Stomach smooth muscle (tissue), 2 donors: ENCODE data around the gene ETS1.

Source experiments
- H3K27ac ChIP-seq: one replicate; pipeline ENCODE4 v1.7.0; 2013; ENCODE audit warnings: mild to moderate bottlenecking, low read length, inconsistent platforms
- H3K27me3 ChIP-seq, 2 donors: one replicate each; pipeline ENCODE4 v1.7.0; 2013; ENCODE audit warnings: low read length in 2 of 2; ENCODE audit not compliant: insufficient read depth in 2 of 2, control insufficient read depth in 1 of 2
- H3K36me3 ChIP-seq, 2 donors: one replicate each; pipeline ENCODE4 v1.7.0; 2013; ENCODE audit warnings: low read length in 2 of 2; ENCODE audit not compliant: control insufficient read depth in 2 of 2, insufficient read depth in 2 of 2
- H3K4me1 ChIP-seq: one replicate; pipeline ENCODE4 v1.7.0; 2013; ENCODE audit warnings: low read length; ENCODE audit not compliant: control insufficient read depth, insufficient read depth
- H3K4me3 ChIP-seq, 2 donors: one replicate each; pipeline ENCODE4 v1.7.0; 2013; ENCODE audit warnings: low read length in 2 of 2
- H3K9ac ChIP-seq, 2 donors: one replicate each; pipeline ENCODE4 v1.7.0; 2013; ENCODE audit warnings: low read length in 2 of 2, mild to moderate bottlenecking in 1 of 2
- H3K9me3 ChIP-seq, 2 donors: one replicate each; pipeline ENCODE4 v1.7.0; 2013; ENCODE audit warnings: low read length in 2 of 2; ENCODE audit not compliant: control insufficient read depth in 2 of 2
- donor health status: healthy.
- donor health status: Pancreatic carcinoma.

ETS1 gene

GRCh38 chr11:128576555-128576954 lies 10.8 kb downstream of the ETS1 start:
- Histone ChIP-seq H3K27me3 (peaks cover 0 to 5% of the 10 kb centered on the region in 2 donors), H3K36me3 (no peaks in the 10 kb centered on the region), H3K27ac (no peak overlapping the region), H3K4me3 (no peak overlapping the region), H3K9me3 (peaks cover 2 to 3% of the 10 kb centered on the region in 2 donors), H3K4me1 (peaks cover 4% of the 10 kb centered on the region), H3K9ac (no peak overlapping the region)

- H3K4me3 ChIP-seq, result no peak overlapping the region
- peaks cover 4% of the 10 kb centered on the region for H3K4me1 ChIP-seq
- no peak overlapping the region for H3K9ac ChIP-seq
- peaks cover 0 to 5% of the 10 kb centered on the region in 2 donors for H3K27me3 ChIP-seq
- no peaks in the 10 kb centered on the region for H3K36me3 ChIP-seq
- peaks cover 2 to 3% of the 10 kb centered on the region in 2 donors for H3K9me3 ChIP-seq
- H3K27ac ChIP-seq, result no peak overlapping the region
Observed at GRCh38 chr11:128575961-128576350, 11.4 kb downstream of the ETS1 start.

GRCh38 chr11:128575174-128575960 lies 12.0 kb downstream of the ETS1 start:
- H3K4me1 ChIP-seq, result peaks cover 4% of the 10 kb centered on the region
- no peaks in the 10 kb centered on the region for H3K36me3 ChIP-seq
- peaks cover 0 to 5% of the 10 kb centered on the region in 2 donors for H3K27me3 ChIP-seq
- no peak overlapping the region for H3K27ac ChIP-seq
- H3K9me3 ChIP-seq, result peaks cover 2 to 3% of the 10 kb centered on the region in 2 donors
- no peak overlapping the region for H3K9ac ChIP-seq
- H3K4me3 ChIP-seq, result no peak overlapping the region

GRCh38 chr11:128574576-128575011 lies 12.8 kb downstream of the ETS1 start:
- H3K4me3 ChIP-seq, result no peak overlapping the region
- H3K4me1 ChIP-seq, result peaks cover 4% of the 10 kb centered on the region
- H3K27me3 ChIP-seq, result peaks cover 0 to 5% of the 10 kb centered on the region in 2 donors
- H3K36me3 ChIP-seq, result no peaks in the 10 kb centered on the region
- no peak overlapping the region for H3K27ac ChIP-seq
- H3K9ac ChIP-seq, result no peak overlapping the region
- H3K9me3 ChIP-seq, result peaks cover 2 to 3% of the 10 kb centered on the region in 2 donors

GRCh38 chr11:128573638-128574037 lies 13.7 kb downstream of the ETS1 start:
- H3K4me1 ChIP-seq, result peaks cover 4% of the 10 kb centered on the region
- no peaks in the 10 kb centered on the region for H3K36me3 ChIP-seq
- H3K4me3 ChIP-seq, result no peak overlapping the region
- H3K27ac ChIP-seq, result no peak overlapping the region
- peaks cover 0 to 5% of the 10 kb centered on the region in 2 donors for H3K27me3 ChIP-seq
- peaks cover 2 to 3% of the 10 kb centered on the region in 2 donors for H3K9me3 ChIP-seq
- no peak overlapping the region for H3K9ac ChIP-seq

- Histone ChIP-seq H3K4me1 (peaks cover 4% of the 10 kb centered on the region), H3K36me3 (no peaks in the 10 kb centered on the region), H3K9me3 (peaks cover 2 to 3% of the 10 kb centered on the region in 2 donors), H3K4me3 (no peak overlapping the region), H3K9ac (no peak overlapping the region), H3K27me3 (peaks cover 0 to 2% of the 10 kb centered on the region in 2 donors), H3K27ac (no peak overlapping the region)
Observed at GRCh38 chr11:128572965-128573364, 14.4 kb downstream of the ETS1 start.

- H3K9ac ChIP-seq, result no peak overlapping the region
- no peaks in the 10 kb centered on the region for H3K27me3 ChIP-seq
- H3K4me1 ChIP-seq, result no peaks in the 10 kb centered on the region
- H3K4me3 ChIP-seq, result no peak overlapping the region
- H3K36me3 ChIP-seq, result no peaks in the 10 kb centered on the region
- H3K9me3 ChIP-seq, result peaks cover 2 to 3% of the 10 kb centered on the region in 2 donors
- no peak overlapping the region for H3K27ac ChIP-seq
Observed at GRCh38 chr11:128570632-128571031, 16.7 kb downstream of the ETS1 start.

GRCh38 chr11:128569291-128569690 lies 18.1 kb downstream of the ETS1 start:
- Histone ChIP-seq H3K36me3 (no peaks in the 10 kb centered on the region), H3K27ac (no peak overlapping the region), H3K9ac (no peak overlapping the region), H3K4me1 (no peaks in the 10 kb centered on the region), H3K4me3 (no peak overlapping the region), H3K27me3 (no peaks in the 10 kb centered on the region), H3K9me3 (peaks cover 0 to 2% of the 10 kb centered on the region in 2 donors)

GRCh38 chr11:128568166-128568778 lies 19.1 kb downstream of the ETS1 start:
- H3K27ac ChIP-seq, result no peak overlapping the region
- peaks cover 0 to 2% of the 10 kb centered on the region in 2 donors for H3K9me3 ChIP-seq
- no peaks in the 10 kb centered on the region for H3K27me3 ChIP-seq
- H3K4me1 ChIP-seq, result no peaks in the 10 kb centered on the region
- no peak overlapping the region for H3K4me3 ChIP-seq
- no peaks in the 10 kb centered on the region for H3K36me3 ChIP-seq
- H3K9ac ChIP-seq, result no peak overlapping the region

GRCh38 chr11:128567130-128567529 lies 20.2 kb downstream of the ETS1 start:
- Histone ChIP-seq H3K27me3 (no peaks in the 10 kb centered on the region), H3K4me3 (no peak overlapping the region), H3K4me1 (no peaks in the 10 kb centered on the region), H3K9ac (no peak overlapping the region), H3K27ac (no peak overlapping the region), H3K36me3 (no peaks in the 10 kb centered on the region), H3K9me3 (no peaks in the 10 kb centered on the region)

- no peak overlapping the region for H3K4me3 ChIP-seq
Observed at GRCh38 chr11:128565881-128566280, 21.5 kb downstream of the ETS1 start.

More at GRCh38 chr11:128565881-128566280, 21.5 kb downstream of the ETS1 start:
- Histone ChIP-seq H3K9me3 (no peaks in the 10 kb centered on the region), H3K9ac (no peak overlapping the region), H3K27ac (no peak overlapping the region), H3K4me1 (no peaks in the 10 kb centered on the region), H3K36me3 (no peaks in the 10 kb centered on the region), H3K27me3 (no peaks in the 10 kb centered on the region)
